GM21825 (cell line): ENCODE results near the gene GALNT9.

Experiments
- ATAC-seq: cut with Tn5 transposase; IDR thresholded peaks from one replicate; pipeline ENCODE4 v1.9.1; 2021; ENCODE audit warnings: mild to moderate bottlenecking, moderate library complexity; ENCODE audit not compliant: unreplicated experiment

GALNT9 gene

DNA sequence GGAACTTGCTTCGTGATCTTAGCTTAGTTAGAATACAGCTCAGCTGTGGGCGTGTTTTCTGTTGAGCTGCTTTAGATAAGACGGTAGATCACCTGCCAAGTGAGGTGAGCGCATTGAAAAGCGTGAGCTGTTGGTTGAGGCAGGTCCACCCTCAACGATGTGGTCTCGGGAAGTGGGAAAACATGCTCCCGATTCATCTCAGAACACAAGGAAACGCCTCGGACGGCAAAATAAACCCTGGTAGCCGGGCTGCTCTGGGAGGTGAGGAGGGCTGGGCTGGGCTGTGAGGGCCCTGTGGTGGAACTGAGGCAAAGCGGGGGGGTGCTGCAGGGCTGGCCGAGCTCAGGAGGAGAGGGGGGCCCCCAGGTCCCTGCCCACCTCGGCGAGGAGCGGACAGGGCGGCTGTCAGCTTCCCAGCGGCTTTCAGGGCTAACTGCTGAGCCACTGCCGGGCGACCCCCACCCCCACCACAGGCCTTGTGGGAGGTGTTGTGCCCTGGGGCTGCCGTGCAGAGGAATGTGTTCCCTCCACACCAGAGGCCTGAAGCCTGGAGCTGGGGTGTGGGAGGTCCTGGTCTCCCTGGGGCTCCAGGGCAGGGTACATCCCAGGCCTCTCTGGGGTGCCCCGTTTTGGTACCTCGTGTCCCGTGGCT, 154.4 kb downstream of the GALNT9 start:
- ATAC-seq: no peak

DNA sequence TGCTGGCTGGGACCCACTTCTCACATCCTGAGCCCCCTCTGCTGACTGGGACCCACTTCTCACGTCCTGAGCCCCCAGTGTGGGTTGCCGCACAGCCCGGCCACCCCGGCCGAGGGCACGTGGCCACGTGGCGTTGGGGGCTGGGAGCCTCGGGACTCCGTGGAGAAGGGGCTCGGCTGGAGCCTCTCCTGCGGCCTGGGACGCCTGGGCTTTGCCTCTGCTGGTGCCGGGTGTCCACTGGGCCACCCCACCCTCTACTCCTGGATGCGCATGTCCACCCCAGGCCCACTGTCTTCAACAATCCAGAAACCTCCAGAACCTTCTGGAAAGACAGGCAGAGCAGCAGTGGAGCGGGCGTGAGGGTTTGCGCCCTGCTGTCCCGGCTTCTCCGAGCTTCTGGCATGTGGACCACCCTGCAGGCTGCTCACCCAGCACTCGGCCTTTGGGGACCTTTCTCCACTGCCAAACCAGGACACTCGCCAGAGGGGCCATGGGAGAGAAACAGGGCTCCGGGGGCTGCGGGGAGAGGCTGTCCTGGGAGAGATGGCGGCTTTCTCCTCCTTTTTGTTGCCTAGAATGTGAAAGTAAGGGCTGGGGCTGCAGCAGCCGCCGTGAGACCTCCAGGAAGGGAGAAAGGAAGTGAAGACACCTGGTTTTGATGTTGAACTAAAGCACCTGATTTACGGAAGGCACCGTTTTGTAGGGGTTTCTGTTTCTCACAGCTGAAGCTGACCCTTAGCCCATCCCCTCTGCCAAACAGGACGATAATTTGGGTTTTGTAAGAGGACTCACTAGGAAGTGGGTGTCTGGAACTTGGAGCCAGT, 155.2 kb downstream of the GALNT9 start:
- no peak for ATAC-seq

DNA sequence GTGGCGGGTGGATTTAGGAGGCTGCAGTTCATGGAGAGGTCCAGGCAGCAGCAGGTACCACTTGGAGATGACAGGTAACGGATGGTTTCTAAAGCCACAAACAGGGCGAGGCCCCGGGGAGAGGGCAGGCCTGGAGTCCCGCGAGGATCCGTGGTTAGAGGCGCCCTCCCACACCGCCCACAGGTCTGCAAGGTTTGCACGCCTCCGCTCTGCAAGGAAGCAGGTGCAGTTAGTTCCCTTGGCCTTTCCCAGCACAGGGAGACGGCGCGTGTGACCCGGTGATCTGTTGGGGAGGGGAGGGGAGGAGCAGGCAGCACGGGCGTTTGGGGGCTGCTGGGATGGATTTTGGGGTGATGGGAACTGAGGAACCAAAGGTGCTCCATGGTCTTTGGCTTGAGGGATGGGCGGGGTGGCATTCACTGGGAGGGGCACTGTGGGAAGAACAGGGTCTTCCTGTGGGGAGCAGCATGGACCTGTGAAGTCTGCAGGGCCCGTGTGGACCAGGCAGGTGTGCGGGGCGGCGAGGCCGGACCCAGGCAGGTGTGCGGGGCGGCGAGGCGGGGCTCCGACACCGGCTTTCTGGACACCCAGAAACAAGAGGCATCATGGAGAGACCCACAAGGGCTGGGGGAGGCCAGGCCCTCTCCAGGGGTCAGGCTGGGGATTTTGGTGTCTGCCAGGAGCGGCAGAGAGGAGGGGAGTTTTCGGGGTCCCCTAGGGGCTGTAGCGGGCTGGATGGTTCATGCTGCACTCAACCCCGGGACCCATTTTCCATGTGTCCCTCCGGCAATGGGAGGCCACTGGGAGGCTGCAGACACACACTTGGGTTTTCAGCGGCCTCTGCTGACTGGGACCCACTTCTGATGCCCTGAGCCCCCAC, 156.0 kb downstream of the GALNT9 start:
- no peak for ATAC-seq

- no peak for ATAC-seq
These were observed 156.8 kb downstream of the GALNT9 start for GRCh38 chr12:132172619-132173018.

- ATAC-seq: no peak
These were observed 157.3 kb downstream of the GALNT9 start for GRCh38 chr12:132171968-132172521.

- ATAC-seq: no peak
These were observed 158.0 kb downstream of the GALNT9 start for GRCh38 chr12:132171293-132171967.

- ATAC-seq: no peak
These were observed 158.6 kb downstream of the GALNT9 start for GRCh38 chr12:132170637-132171292.

DNA sequence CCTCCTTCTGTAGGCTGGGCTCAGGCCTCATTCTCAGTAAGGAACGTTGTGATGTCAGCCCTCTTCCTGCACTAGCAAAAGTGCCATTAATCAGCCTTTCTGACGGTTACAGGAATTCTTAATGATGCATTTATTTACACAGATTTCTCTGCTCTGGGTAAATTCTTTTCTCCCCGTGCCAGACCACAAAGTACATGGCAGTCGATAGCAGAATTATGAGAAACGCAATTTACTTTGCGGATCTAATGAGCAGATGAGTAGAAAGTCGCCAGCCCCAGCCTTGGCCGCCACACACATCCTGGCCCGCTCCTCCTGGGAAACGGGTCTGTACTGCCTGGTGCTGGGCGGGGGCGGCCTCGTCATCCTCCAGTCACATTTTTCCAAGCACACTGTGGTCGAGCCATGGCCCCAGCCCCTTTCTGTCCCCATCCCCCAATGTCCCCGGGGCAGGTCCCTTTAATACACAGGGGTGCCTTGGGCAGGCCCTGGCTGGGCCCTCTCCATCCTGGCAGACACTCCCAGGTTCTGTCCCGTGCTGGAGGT, 159.2 kb downstream of the GALNT9 start:
- no peak for ATAC-seq

DNA sequence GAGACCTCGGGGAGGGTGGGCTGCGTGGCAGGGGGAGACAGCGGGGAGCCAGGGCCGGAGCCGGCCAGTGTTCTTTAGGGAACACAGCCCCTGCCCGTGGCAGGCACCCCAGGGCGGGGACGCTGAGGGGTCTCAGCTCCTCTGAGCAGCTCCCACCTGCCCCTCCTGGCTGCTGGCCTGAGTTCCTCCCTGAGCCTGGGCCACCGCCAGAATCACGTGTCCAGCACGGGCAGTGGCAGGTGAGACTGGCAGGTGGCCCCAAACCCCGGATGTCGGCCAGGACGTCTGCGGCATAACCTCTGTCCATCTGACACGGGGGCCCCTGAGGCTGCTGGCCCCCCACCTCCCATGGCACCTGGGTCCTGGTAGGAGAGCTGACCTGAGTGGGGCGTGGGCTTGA, 160.0 kb downstream of the GALNT9 start:
- no peak for ATAC-seq

DNA sequence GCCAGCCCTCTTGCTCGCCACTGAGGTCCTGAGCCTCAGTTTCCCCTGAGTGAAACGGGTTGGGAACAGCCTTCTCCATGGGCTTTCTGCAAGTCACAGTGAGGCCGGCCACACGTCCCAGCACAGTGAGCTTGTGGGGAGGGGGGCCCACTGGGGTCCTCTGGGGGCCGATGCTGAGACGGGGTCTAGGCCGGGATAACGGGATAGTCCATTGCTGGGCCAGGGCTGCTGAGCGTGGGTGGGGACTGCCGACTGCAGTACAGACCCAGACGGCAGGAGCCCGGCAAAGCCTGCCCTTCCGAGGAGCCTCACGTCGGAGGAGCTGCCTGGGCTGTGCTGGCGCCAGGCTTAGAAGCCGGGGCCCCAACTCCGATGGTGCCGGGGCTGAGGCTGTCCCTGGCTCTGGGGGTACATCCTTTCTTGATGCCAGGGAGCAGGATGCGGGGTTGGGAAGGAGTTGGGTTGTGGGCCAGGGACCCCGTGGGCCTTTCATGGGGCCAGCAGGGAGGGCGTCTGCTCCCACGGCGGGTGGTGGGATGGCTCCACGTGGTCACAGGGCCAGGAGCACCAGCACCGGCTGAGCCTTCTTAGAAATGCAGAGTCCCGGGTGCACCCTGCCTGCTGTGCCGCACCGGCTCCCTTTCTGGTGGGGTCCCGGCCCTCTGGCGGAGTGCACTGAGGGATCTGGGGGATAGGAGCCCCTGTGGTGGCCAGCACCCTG, 160.9 kb downstream of the GALNT9 start:
- ATAC-seq: no peak

DNA sequence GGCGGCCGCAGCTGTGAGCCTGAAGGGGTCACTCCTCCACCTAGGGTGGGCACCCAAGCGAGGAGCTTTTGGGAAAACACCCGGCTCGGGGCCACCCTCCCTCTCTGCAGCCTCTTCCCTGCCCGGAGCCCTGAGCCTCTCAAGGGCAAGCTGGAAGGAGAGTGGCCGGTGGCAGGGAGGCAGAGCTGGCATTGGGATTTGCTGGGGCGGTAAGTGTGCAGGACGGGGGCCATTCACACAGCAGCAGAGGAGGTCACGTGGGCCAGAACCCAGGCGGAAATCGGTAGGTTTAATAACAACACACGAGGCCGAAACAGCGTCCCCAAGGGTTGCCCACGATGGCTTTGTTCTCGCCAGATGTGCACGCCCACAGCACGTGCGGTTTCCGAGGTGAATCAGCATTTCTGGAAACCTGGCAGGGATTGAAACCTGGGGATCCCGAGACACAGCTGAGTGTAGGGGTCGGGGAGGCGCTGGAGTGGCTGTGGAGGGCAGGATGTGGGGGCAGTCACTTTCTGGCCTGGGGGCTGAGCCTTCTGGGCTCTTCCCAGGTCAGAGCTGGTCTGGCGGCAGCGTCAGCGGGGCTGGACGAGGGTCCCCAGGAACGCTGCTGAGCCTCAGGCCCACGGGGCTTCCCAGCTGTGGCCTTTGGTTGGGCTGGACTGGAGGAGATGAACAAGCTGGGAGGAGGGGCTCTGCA, 161.6 kb downstream of the GALNT9 start:
- no peak for ATAC-seq

GRCh38 chr12:132166801-132167591, 162.4 kb downstream of the GALNT9 start:
- ATAC-seq: no peak

DNA sequence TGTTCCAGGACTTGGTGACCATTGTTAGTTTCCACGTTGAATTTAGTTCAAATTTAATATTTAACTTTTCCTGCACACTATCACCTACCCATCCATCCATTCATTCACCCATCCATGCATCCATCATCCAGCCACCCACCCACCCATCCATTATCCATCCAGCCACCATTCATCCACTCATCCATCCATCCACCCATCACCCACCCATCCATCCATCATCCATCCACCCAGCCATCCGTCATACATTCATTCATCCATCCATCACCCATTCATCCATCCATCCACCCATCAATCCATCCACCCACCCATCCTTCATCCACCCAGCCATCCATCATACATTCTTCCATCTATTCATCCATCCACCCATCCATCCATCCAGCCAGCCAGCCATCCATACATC, 163.3 kb downstream of the GALNT9 start:
- no peak for ATAC-seq

GRCh38 chr12:132165584-132165983, 163.8 kb downstream of the GALNT9 start:
- ATAC-seq: no peak

GRCh38 chr12:132164426-132164825, 165.0 kb downstream of the GALNT9 start:
- ATAC-seq: no peak

DNA sequence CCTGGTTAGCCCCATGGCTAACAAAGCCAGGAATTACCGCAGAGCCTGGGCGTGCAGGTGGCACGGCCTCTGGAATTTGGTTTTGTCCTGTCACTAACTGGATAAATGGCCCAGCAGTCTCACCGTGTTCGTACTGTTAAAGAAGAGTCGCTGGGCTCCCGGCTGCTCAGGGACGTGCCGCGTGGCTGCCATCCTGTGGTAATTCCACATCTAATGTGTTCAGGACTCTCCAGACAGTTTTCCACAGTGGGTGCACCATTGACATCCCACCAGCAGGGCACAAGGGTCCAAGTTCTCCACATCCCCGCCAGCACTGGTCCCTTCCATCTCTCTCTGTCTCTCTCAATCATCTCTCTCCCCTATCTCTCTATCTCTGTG, 165.5 kb downstream of the GALNT9 start:
- ATAC-seq: no peak

DNA sequence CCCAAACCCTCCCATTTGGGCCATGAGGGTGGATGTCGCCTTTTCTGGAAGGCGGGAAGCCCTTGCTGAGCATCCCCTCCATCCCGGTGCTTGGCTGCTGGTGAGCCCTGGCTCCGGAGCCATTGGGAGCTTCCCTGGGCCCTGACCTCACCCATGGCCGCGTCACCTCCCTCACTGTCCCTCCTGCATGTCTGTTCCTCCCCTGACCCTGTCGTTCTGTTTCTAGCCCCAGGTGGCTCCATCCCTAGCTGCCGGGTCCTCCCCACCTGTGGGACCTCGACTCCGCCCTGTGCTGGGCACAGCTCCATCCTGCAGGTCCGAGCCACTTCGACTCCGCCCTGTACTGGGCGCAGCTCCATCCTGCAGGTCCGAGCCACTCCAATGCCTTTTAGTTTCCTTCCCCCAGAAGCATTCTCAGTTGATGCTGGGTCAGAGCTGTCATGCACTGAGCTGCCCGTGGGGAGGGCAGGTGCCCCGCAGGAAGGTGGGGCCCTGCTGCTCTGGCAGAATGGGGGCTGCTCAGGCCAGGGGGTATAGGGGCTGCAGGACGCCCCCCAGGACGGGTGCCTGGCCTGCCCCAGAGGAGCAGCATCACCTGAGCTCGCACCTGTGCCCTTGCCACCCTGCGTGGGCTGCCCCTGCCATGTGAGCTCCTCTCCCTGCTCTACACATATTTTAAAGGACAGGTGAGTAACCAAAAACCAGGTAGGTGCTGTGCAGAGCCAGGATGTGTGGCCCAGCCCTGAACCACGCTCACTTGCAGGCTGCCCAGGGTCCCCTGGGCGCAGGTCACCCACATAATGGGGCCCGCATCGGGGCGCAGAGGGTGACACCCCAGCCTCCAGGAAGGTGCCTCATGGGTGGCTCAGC, 166.1 kb downstream of the GALNT9 start:
- ATAC-seq: no peak
